Activated CD4-positive, alpha-beta T cell treated with anti-CD3 and anti-CD28 coated beads, Interleukin-2, Interleukin-4, amounts not matched to agents 100 ng/mL and 50 ng/mL, durations not matched to agents 16 hours and 8 hours (primary cell): ENCODE data around the gene SCUBE2.
A peak's percentile ranks its signal among the peaks of the same experiment; 100 is the strongest.

Experiments used
- DNase-seq: peaks from one replicate; pipeline ENCODE4 v3.0.0-alpha.2; 2020; ENCODE audit warnings: low spot score

The SCUBE2 gene

GRCh38 chr11:9074338-9075029 is 16.9 kb downstream of the SCUBE2 start:
- DNase-seq: no peak

- DNase-seq: no peak
Observed at GRCh38 chr11:9073466-9074225, 17.8 kb downstream of the SCUBE2 start.

- no peak for DNase-seq
Observed at GRCh38 chr11:9072626-9073176, 18.7 kb downstream of the SCUBE2 start.

- peak; percentile 19 for DNase-seq
Observed at GRCh38 chr11:9071692-9072091, 19.7 kb downstream of the SCUBE2 start.

GRCh38 chr11:9070749-9071491 is 20.5 kb downstream of the SCUBE2 start:
- DNase-seq: no peak

- DNase-seq: no peak
Observed at GRCh38 chr11:9069862-9070470, 21.4 kb downstream of the SCUBE2 start.

GRCh38 chr11:9069256-9069655 is 22.1 kb downstream of the SCUBE2 start:
- DNase-seq: no peak

GRCh38 chr11:9066433-9066925 is 24.9 kb downstream of the SCUBE2 start:
- DNase-seq: no peak

- DNase-seq: no peak
Observed at GRCh38 chr11:9065607-9066432, 25.6 kb downstream of the SCUBE2 start.

- DNase-seq: no peak
Observed at GRCh38 chr11:9061807-9062206, 29.6 kb downstream of the SCUBE2 start.

GRCh38 chr11:9060700-9061111 is 30.7 kb downstream of the SCUBE2 start:
- DNase-seq: peak; percentile 95

- DNase-seq: no peak
Observed at GRCh38 chr11:9059406-9059805, 32.0 kb downstream of the SCUBE2 start.

GRCh38 chr11:9057888-9058287 is 33.5 kb downstream of the SCUBE2 start:
- no peak for DNase-seq

GRCh38 chr11:9057007-9057406 is 34.4 kb downstream of the SCUBE2 start:
- DNase-seq: no peak

GRCh38 chr11:9056467-9056866 is 34.9 kb downstream of the SCUBE2 start:
- no peak for DNase-seq

GRCh38 chr11:9053316-9054035 is 37.9 kb downstream of the SCUBE2 start:
- no peak for DNase-seq

- DNase-seq: no peak
Observed at GRCh38 chr11:9052316-9052715, 39.1 kb downstream of the SCUBE2 start.

GRCh38 chr11:9049959-9050358 is 41.4 kb downstream of the SCUBE2 start:
- no peak for DNase-seq

GRCh38 chr11:9047964-9048523 is 43.4 kb downstream of the SCUBE2 start:
- DNase-seq: no peak

- no peak for DNase-seq
Observed at GRCh38 chr11:9046481-9046880, 44.9 kb downstream of the SCUBE2 start.
